Duodenal mucosa (tissue), 2 donors: ENCODE measurements around the gene CAMK2B.

Experiments used
- H3K27ac ChIP-seq: one replicate; pipeline ENCODE4 v1.7.0; 2013; ENCODE audit warnings: low read depth, low read length
- H3K27me3 ChIP-seq, 2 donors: one replicate each; pipeline ENCODE4 v1.7.0; 2013; ENCODE audit warnings: low read length in 2 of 2, control low read depth in 1 of 2; ENCODE audit not compliant: insufficient read depth in 2 of 2, control insufficient read depth in 1 of 2
- H3K36me3 ChIP-seq, 2 donors: one replicate each; pipeline ENCODE4 v1.7.0; 2013; ENCODE audit warnings: low read length in 2 of 2, control low read depth in 1 of 2; ENCODE audit not compliant: insufficient read depth in 2 of 2, control insufficient read depth in 1 of 2
- H3K4me1 ChIP-seq, 2 donors: one replicate each; pipeline ENCODE4 v1.7.0; 2013; ENCODE audit warnings: low read length in 2 of 2, control low read depth in 1 of 2; ENCODE audit not compliant: insufficient read depth in 2 of 2, control insufficient read depth in 1 of 2
- H3K4me3 ChIP-seq, 2 donors: one replicate each; pipeline ENCODE4 v1.7.0; 2013; ENCODE audit warnings: low read length in 2 of 2, low read depth in 1 of 2
- H3K9ac ChIP-seq, 2 donors: one replicate each; pipeline ENCODE4 v1.7.0; 2013; ENCODE audit warnings: low read length in 2 of 2, low read depth in 1 of 2
- H3K9me3 ChIP-seq, 2 donors: one replicate each; pipeline ENCODE4 v1.7.0; 2013; ENCODE audit warnings: low read length in 2 of 2, control low read depth in 1 of 2; ENCODE audit not compliant: control insufficient read depth in 1 of 2

CAMK2B gene

DNA sequence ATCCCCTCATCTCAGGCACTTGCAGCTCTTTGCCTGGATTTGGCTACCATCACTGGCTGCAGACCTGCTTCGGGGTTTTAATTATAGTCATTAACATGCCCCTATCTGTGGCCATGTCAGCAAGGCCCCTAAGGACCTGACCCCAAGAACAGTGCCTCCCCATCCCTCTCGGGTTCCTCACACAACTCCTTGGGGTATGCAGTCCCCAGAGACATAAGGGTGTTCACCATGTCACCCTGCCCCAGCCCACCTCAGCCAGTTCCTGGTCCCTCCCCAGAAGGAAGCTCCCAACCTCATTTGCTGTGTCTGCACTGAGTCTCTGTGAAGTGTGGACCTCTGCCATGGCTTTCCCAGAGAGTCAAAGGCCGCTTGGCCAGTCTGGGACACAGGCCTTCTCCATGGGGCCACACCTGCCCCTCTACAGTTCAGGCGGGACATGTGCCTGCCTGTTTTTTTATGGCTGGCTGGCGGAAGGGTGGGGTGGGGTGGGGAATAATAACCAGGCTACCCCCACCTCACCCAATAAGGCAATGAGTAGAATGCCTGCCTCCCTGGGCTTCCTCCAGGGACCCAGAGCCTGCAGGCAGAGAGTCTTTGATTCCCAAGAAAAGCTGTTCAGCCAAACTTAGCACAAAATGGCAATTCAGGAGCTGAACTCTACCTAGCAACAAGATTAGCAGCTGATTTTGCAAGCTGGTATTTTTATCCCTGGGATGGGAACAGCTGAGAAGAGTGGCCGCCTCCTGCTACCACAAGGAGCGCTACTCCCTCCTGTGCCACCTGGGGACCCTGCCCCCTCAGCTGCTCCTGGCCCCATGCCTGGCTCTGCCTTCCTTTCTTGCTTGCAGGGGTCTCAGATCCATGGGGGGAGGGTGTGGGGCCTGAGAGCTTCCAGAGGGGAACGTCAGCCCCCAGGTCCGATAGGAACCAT, 23.7 kb upstream of the CAMK2B start:
- no peaks in the 10 kb centered on the region for H3K4me1 ChIP-seq
- H3K36me3 ChIP-seq = no peaks in the 10 kb centered on the region
- H3K9ac ChIP-seq = no peak overlapping the region
- no peaks in the 10 kb centered on the region for H3K27me3 ChIP-seq
- no peak overlapping the region for H3K27ac ChIP-seq
- no peak overlapping the region for H3K4me3 ChIP-seq
- H3K9me3 ChIP-seq = no peaks in the 10 kb centered on the region

DNA sequence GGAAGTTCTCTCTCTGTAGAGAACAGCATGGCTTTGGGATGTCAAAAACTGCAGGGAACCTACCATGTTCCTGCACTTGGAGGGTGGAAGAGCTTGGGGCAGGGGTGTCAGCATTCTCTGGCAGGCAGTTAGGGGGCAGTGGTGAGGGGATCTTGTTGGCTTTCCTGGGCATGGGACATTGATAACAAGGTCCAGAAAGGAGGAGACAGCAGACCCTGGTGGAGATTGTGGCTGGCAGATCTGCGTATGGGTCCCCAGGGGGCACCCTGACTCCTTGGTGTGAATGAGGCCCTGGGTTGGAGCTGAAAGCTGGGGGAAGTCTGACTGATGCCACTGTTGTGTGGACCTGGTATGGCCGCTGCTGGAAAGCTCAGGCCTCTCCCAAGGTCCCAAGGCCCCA, 22.9 kb upstream of the CAMK2B start:
- no peak overlapping the region for H3K4me3 ChIP-seq
- no peaks in the 10 kb centered on the region for H3K36me3 ChIP-seq
- no peaks in the 10 kb centered on the region for H3K9me3 ChIP-seq
- no peak overlapping the region for H3K9ac ChIP-seq
- H3K27me3 ChIP-seq = no peaks in the 10 kb centered on the region
- H3K4me1 ChIP-seq = no peaks in the 10 kb centered on the region
- no peak overlapping the region for H3K27ac ChIP-seq

DNA sequence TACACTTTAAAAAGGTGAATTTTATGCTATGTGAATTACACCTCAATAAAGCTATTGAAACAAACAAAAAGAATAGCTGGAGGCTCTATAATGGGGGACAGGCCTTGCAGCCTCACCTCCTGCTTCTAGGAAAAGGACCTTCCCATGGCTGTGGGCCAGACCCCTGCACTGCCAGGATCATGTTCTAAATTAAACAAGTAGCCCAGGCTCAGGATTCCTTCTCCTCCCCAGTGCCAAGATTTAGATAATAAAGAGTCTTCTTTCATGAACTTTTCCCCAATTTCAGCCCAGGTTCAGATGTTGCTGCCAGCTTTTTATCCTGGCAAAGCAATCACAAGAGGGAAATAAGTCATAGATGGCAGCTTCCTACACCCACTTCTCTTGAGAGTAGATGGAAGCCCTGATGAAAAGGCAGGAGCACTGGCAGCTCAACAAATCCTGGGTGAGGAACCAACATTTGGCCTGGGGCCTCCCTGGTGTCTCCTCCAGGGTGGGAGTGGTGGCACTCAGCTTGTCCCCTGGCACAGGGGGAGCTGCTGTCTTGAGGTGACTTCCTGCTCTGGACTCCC, 22.2 kb upstream of the CAMK2B start:
- Histone ChIP-seq H3K9ac (no peak overlapping the region), H3K36me3 (no peaks in the 10 kb centered on the region), H3K4me1 (no peaks in the 10 kb centered on the region), H3K27me3 (no peaks in the 10 kb centered on the region), H3K9me3 (no peaks in the 10 kb centered on the region), H3K4me3 (no peak overlapping the region), H3K27ac (no peak overlapping the region)

DNA sequence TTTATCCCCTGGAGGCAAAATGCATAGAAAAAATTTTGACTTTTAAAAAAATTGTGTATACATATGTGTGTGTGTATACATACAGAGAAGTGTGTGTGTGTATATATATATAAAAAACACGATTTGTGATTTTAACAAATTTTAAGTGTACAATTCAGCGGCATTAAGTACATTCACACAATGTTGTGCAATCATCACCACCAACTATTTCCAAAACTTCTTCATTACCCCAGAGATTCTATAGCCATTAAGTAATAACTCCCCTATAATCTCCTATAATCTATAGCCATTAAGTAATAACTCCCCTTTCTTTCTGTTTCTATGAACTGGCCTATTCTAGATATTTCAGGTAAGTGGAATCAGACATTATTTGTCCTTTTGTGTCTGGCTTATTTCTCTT, 20.7 kb upstream of the CAMK2B start:
- Histone ChIP-seq H3K4me3 (no peak overlapping the region), H3K4me1 (no peaks in the 10 kb centered on the region), H3K36me3 (no peaks in the 10 kb centered on the region)

DNA sequence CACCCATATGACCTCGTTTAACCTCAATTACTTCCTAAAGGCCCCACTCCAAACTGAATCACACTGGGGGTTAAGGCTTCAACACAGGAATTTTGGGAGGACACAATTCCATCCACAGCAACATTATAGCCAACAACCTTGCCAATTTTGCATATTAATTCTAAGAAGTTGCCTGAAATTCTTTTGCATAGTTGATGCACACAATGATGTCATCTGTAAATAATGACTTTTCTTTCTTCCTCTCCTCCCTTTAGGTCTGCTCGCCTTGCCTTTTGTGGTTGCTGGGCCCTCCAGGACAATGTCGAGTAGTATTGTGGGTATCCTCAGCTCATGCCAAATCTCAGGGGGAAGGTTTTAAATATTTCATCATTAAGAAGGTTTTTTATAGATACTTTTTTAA, 16.0 kb upstream of the CAMK2B start:
- Histone ChIP-seq H3K27ac (no peak overlapping the region), H3K27me3 (no peaks in the 10 kb centered on the region), H3K9me3 (no peaks in the 10 kb centered on the region), H3K4me1 (no peaks in the 10 kb centered on the region), H3K4me3 (no peak overlapping the region), H3K9ac (no peak overlapping the region), H3K36me3 (no peaks in the 10 kb centered on the region)

More for the DNA sequence above, 20.7 kb upstream of the CAMK2B start:
- no peak overlapping the region for H3K9ac ChIP-seq
- no peaks in the 10 kb centered on the region for H3K9me3 ChIP-seq
- no peak overlapping the region for H3K27ac ChIP-seq
- H3K27me3 ChIP-seq = no peaks in the 10 kb centered on the region

DNA sequence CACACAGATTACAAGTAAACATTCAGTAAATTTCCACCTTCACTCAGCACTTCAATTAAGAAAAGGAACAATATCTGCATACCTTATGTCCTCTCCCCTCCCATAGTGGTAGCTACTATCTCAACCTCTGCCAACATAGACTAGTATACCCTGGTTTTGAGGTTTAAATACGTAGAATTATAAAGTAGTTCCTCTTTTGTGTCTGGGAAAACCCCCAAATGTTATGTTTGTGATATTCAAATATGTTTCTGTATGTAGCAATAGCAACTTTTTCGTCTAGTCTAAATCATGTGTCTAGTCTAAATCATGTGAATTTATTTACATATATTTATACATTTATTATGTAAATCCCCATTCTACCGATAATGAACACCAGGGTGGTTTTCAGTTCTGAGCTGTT, 13.2 kb upstream of the CAMK2B start:
- Histone ChIP-seq H3K9ac (no peak overlapping the region), H3K27ac (no peak overlapping the region), H3K4me1 (no peaks in the 10 kb centered on the region), H3K4me3 (no peak overlapping the region), H3K27me3 (no peaks in the 10 kb centered on the region), H3K9me3 (no peaks in the 10 kb centered on the region), H3K36me3 (no peaks in the 10 kb centered on the region)

DNA sequence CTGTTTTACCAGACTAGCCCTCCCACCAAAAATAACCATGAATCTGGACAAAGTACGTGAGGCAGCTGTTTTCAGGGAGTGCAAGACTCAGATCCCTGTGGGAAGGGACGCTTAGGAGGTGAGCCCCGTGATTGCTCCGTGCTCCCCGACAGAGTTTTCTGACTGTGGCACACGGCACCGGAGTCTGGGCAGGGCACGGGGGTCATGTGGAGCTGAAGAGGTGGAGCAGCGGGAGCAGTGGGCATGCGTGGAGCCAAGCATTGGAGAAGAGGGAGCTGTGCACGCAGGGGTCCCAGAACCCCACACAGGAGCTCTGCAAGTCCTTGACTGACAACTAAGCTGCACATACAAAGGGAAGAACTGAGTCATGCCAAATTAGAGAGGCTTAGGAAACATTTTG, 11.1 kb upstream of the CAMK2B start:
- H3K9me3 ChIP-seq = no peaks in the 10 kb centered on the region
- H3K4me1 ChIP-seq = no peaks in the 10 kb centered on the region
- no peaks in the 10 kb centered on the region for H3K36me3 ChIP-seq
- H3K9ac ChIP-seq = no peak overlapping the region
- H3K4me3 ChIP-seq = no peak overlapping the region
- H3K27ac ChIP-seq = no peak overlapping the region
- no peaks in the 10 kb centered on the region for H3K27me3 ChIP-seq

DNA sequence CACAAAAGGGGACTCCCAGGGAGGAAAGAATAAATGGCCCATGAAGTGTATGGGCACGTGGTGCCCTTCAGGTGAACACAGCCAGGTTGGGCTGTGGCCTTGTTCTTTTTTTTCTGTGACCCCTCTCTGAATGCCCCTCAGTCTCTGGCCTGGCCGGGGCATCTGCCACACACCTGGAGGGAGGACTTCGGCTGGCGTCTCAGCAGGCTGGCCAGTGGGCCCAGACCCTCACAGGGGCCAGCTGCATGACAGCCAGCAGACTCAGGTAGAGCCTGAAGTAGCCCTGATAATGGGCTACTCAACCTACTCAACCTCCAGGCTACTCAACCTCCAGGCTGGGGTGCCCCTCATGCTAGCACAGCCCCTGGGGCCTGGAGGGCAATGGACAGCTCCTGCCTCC, 9.8 kb upstream of the CAMK2B start:
- H3K27me3 ChIP-seq = no peaks in the 10 kb centered on the region
- no peak overlapping the region for H3K4me3 ChIP-seq
- H3K36me3 ChIP-seq = no peaks in the 10 kb centered on the region
- H3K4me1 ChIP-seq = peaks cover 1 to 4% of the 10 kb centered on the region in 2 donors
- H3K9ac ChIP-seq = no peak overlapping the region
- no peak overlapping the region for H3K27ac ChIP-seq
- H3K9me3 ChIP-seq = no peaks in the 10 kb centered on the region

DNA sequence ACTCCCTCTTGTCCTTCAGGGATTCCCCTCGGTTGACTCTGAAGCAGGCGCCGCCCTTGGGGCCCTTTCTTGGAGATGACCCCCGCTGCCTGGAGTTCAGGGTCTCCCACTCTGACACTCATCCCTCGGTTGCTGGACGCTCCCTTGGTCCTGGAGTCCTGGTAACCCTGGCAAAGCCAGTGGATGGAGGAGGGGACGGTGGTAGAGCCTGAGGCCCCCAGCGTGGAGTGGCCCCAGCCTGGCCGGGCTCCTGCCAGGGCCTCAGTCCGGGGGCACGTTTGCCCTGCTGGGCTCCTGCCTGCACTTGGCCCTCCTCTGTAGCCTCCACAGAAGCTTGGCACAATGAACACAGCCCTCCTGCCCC, 9.3 kb upstream of the CAMK2B start:
- Histone ChIP-seq H3K27ac (no peak overlapping the region), H3K4me1 (peaks cover 5% of the 10 kb centered on the region in 2 donors), H3K27me3 (no peaks in the 10 kb centered on the region), H3K4me3 (no peak overlapping the region), H3K36me3 (no peaks in the 10 kb centered on the region), H3K9ac (no peak overlapping the region), H3K9me3 (no peaks in the 10 kb centered on the region)

DNA sequence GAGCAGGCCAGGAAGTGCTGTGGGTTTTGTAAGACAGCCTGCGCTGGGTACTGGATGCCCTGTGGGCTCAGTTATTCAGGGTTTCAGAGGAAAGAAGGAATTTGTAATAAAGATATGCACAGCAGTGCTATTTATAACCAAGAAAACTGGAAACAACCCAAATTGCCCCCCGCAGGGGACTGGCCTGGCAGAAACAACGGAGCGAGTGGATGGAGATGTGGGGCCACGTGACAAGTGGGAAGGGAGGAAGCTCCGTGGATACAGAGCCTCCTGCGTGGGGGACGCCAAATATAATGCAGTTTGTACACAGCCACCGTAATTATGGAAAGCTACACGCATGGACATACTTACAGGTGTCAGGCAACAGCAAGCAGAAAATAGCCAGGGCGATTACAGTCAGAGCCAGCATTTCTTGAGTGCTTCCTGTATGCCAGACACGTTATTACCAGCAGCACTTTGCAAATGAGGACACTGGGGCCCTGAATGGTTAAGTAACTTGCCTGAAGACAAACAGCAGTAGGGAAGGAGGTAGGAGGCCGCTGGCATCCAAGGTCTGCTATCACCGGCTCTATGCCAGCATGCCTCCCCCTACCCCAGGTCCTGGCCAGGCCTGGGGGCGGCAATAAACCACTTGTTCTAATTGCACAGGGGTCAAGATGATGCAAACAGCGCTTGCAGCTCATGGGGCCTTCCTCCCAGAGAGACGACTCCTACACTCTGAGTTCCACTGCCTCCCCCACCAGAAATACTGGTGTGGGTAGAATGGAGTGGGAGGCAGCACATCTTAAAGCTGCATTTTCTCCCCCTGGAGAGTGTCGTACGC, 8.7 kb upstream of the CAMK2B start:
- H3K9ac ChIP-seq = no peak overlapping the region
- H3K36me3 ChIP-seq = no peaks in the 10 kb centered on the region
- H3K27ac ChIP-seq = no peak overlapping the region
- no peak overlapping the region for H3K4me3 ChIP-seq
- peaks cover 5% of the 10 kb centered on the region in 2 donors for H3K4me1 ChIP-seq
- H3K9me3 ChIP-seq = no peaks in the 10 kb centered on the region
- no peaks in the 10 kb centered on the region for H3K27me3 ChIP-seq
